ELR (cell line): Measurements from ENCODE around the gene UNC13A.
A peak's percentile ranks its signal among the peaks of the same experiment; 100 is the strongest.
"Not testable (repeated sequence)": the region's sequence is repeated elsewhere in the genome, so short reads cannot be mapped to it uniquely, and the experiment has no call there.

Experiments
- DNase-seq: peaks from one replicate; pipeline ENCODE4 v3.0.0-alpha.2; 2015; ENCODE audit warnings: low read depth

UNC13A gene

GRCh38 chr19:17570291-17570690, 117.9 kb downstream of the UNC13A start:
- not testable (repeated sequence) for DNase-seq

- no peak for DNase-seq
Observed at GRCh38 chr19:17567940-17568339, 120.2 kb downstream of the UNC13A start.

- no peak for DNase-seq
Observed at GRCh38 chr19:17565611-17566010, 122.5 kb downstream of the UNC13A start.

- no peak for DNase-seq
Observed at GRCh38 chr19:17564781-17565180, 123.4 kb downstream of the UNC13A start.

GRCh38 chr19:17562561-17562960, 125.6 kb downstream of the UNC13A start:
- DNase-seq, result no peak

- DNase-seq, result no peak
Observed at GRCh38 chr19:17562097-17562496, 126.1 kb downstream of the UNC13A start.

GRCh38 chr19:17560205-17560595, 128.0 kb downstream of the UNC13A start:
- DNase-seq, result peak; percentile 99

GRCh38 chr19:17557466-17557865, 130.7 kb downstream of the UNC13A start:
- DNase-seq, result no peak

- no peak for DNase-seq
Observed at GRCh38 chr19:17556995-17557394, 131.2 kb downstream of the UNC13A start.

- DNase-seq, result peak; percentile 77
Observed at GRCh38 chr19:17555929-17556813, 132.0 kb downstream of the UNC13A start.

- DNase-seq, result peak; percentile 99
Observed at GRCh38 chr19:17555480-17555928, 132.7 kb downstream of the UNC13A start, which contains the start of gene COLGALT1. TSS of gene COLGALT1 (plus strand) at chr19:17555649. CDS start at chr19:17555714, 65 bp downstream.

- DNase-seq, result no peak
Observed at GRCh38 chr19:17554968-17555479, 133.1 kb downstream of the UNC13A start.

GRCh38 chr19:17553256-17553655, 134.9 kb downstream of the UNC13A start:
- DNase-seq, result peak; percentile 75

- not testable (repeated sequence) for DNase-seq
Observed at GRCh38 chr19:17552735-17553134, 135.4 kb downstream of the UNC13A start.
